ENCODE data around the gene EIF2AK3. TPM values are rescaled to one million over a fixed set of nuclear protein-coding genes. Genes with fewer than 3 reads are reported as not detected.

The EIF2AK3 gene
- total RNA-seq, 1 donor from 2014 or later, result 27.1 TPM

DNA sequence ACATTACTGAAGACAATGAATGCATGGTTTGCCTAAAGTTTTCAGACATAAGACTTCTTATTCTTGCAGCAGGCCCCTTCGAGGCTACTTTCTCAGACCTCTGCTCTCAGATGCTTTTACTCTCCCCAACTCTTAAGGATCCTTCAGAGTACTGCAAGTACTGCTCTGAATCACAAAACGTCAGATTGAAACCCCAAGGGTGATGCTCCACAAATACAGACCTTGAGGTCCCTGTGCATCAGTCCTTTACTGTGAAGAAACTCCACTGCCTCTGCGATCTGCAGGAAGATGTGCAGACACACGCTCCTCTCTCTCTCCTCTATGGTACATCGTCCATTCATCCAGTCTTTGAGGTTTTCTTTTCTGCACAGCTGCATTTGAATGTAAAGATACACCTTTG lies 52.8 kb downstream of the EIF2AK3 start:
- Mint-ChIP-seq H3K27ac (ENCODE audit: unreplicated experiment) (peak overlapping the region; percentile 43), H3K27me3 (ENCODE audit: low read depth, unreplicated experiment) (no peaks in the 10 kb centered on the region), H3K36me3 (ENCODE audit: low read depth, unreplicated experiment) (peaks cover 29% of the 10 kb centered on the region), H3K9me3 (ENCODE audit: unreplicated experiment) (no peaks in the 10 kb centered on the region), H3K4me3 (ENCODE audit: unreplicated experiment) (no peak overlapping the region), H3K4me1 (ENCODE audit: low read depth, unreplicated experiment) (no peaks in the 10 kb centered on the region)
- DNase-seq (ENCODE audit: low read depth), result no peak
- H3K4me3 ChIP-seq (ENCODE audit: insufficient read depth, low read depth, low read length), result no peak overlapping the region
- H3K9me3 ChIP-seq (ENCODE audit: insufficient read depth, low read depth, low read length), result no peaks in the 10 kb centered on the region
- H3K79me2 ChIP-seq (ENCODE audit: insufficient read depth, low read length), result peaks cover 9% of the 10 kb centered on the region
- no peak overlapping the region for H3K27ac ChIP-seq (ENCODE audit: low read depth, low read length)
- no peak overlapping the region for H3K4me2 ChIP-seq (ENCODE audit: low read length)
- no peak overlapping the region for H2AFZ ChIP-seq (ENCODE audit: low read depth, low read length)
- FAIRE-seq, result no peak
- no peaks in the 10 kb centered on the region for H3K27me3 ChIP-seq (ENCODE audit: insufficient read depth, low read length)
- no peaks in the 10 kb centered on the region for H3K4me1 ChIP-seq (ENCODE audit: insufficient read depth, low read length)
- TF ChIP-seq CTCF (IDR thresholded peaks at IDR 0.05; ENCODE audit: insufficient read depth, low read depth, low read length) (no peak), EZH2 (IDR thresholded peaks at IDR 0.05; ENCODE audit: insufficient read depth, low read length) (no peak)
- H3K36me3 ChIP-seq (ENCODE audit: insufficient read depth, low read length), result peaks cover 46% of the 10 kb centered on the region
- H4K20me1 ChIP-seq (ENCODE audit: insufficient read depth, low read length), result peaks cover 23% of the 10 kb centered on the region
- no peak overlapping the region for H3K9ac ChIP-seq (ENCODE audit: low read length)

- Histone ChIP-seq H4K20me1 (ENCODE audit: insufficient read depth, low read length) (peaks cover 24% of the 10 kb centered on the region), H3K4me2 (ENCODE audit: low read length) (no peak overlapping the region), H3K9me3 (ENCODE audit: insufficient read depth, low read depth, low read length) (no peaks in the 10 kb centered on the region), H2AFZ (ENCODE audit: low read depth, low read length) (no peak overlapping the region), H3K79me2 (ENCODE audit: insufficient read depth, low read length) (peaks cover 12% of the 10 kb centered on the region), H3K36me3 (ENCODE audit: insufficient read depth, low read length) (peaks cover 15% of the 10 kb centered on the region), H3K27me3 (ENCODE audit: insufficient read depth, low read length) (no peaks in the 10 kb centered on the region), H3K9ac (ENCODE audit: low read length) (no peak overlapping the region), H3K4me1 (ENCODE audit: insufficient read depth, low read length) (no peaks in the 10 kb centered on the region), H3K4me3 (ENCODE audit: insufficient read depth, low read depth, low read length) (no peak overlapping the region), H3K27ac (ENCODE audit: low read depth, low read length) (no peak overlapping the region)
- Mint-ChIP-seq H3K4me3 (ENCODE audit: unreplicated experiment) (no peak overlapping the region), H3K4me1 (ENCODE audit: low read depth, unreplicated experiment) (no peaks in the 10 kb centered on the region), H3K9me3 (ENCODE audit: unreplicated experiment) (no peaks in the 10 kb centered on the region), H3K27ac (ENCODE audit: unreplicated experiment) (no peak overlapping the region), H3K27me3 (ENCODE audit: low read depth, unreplicated experiment) (no peaks in the 10 kb centered on the region), H3K36me3 (ENCODE audit: low read depth, unreplicated experiment) (peaks cover 2% of the 10 kb centered on the region)
- DNase-seq (ENCODE audit: low read depth) (no peak), FAIRE-seq (no peak)
- TF ChIP-seq EZH2 (IDR thresholded peaks at IDR 0.05; ENCODE audit: insufficient read depth, low read length) (no peak), CTCF (IDR thresholded peaks at IDR 0.05; ENCODE audit: insufficient read depth, low read depth, low read length) (no peak)
Measured at GRCh38 chr2:88568179-88568578, 59.1 kb downstream of the EIF2AK3 start.

DNA sequence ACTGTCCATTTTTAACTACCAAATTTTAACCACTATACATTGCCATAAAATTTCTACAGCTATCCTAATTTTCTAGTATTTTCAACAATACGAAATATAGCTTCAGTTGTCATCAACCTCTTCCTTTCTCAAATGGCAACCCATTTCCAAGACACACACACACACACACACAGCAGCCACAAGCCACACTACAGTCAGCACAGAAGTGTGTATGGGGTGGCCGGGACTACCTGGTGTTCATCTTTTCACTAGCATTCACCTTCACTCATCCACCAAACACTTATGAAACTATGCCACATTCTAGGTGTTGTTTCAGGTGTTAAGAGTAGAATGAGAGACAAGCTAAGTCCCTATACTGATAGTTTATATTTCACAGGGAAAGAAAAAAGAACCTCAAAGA lies 62.9 kb downstream of the EIF2AK3 start:
- H3K36me3 Mint-ChIP-seq (ENCODE audit: low read depth, unreplicated experiment), result peaks cover 5% of the 10 kb centered on the region
- no peak overlapping the region for H2AFZ ChIP-seq (ENCODE audit: low read depth, low read length)
- H3K4me1 ChIP-seq (ENCODE audit: insufficient read depth, low read length), result no peaks in the 10 kb centered on the region
- H3K9me3 Mint-ChIP-seq (ENCODE audit: unreplicated experiment), result no peaks in the 10 kb centered on the region
- no peaks in the 10 kb centered on the region for H3K4me1 Mint-ChIP-seq (ENCODE audit: low read depth, unreplicated experiment)
- no peaks in the 10 kb centered on the region for H3K9me3 ChIP-seq (ENCODE audit: insufficient read depth, low read depth, low read length)
- TF ChIP-seq EZH2 (IDR thresholded peaks at IDR 0.05; ENCODE audit: insufficient read depth, low read length) (no peak), CTCF (IDR thresholded peaks at IDR 0.05; ENCODE audit: insufficient read depth, low read depth, low read length) (no peak)
- H3K79me2 ChIP-seq (ENCODE audit: insufficient read depth, low read length), result peaks cover 3% of the 10 kb centered on the region
- H4K20me1 ChIP-seq (ENCODE audit: insufficient read depth, low read length), result peaks cover 11% of the 10 kb centered on the region
- DNase-seq (ENCODE audit: low read depth), result no peak
- no peak overlapping the region for H3K9ac ChIP-seq (ENCODE audit: low read length)
- H3K4me3 ChIP-seq (ENCODE audit: insufficient read depth, low read depth, low read length), result no peak overlapping the region
- H3K4me2 ChIP-seq (ENCODE audit: low read length), result no peak overlapping the region
- no peaks in the 10 kb centered on the region for H3K27me3 Mint-ChIP-seq (ENCODE audit: low read depth, unreplicated experiment)
- no peak for FAIRE-seq
- no peak overlapping the region for H3K27ac Mint-ChIP-seq (ENCODE audit: unreplicated experiment)
- no peak overlapping the region for H3K27ac ChIP-seq (ENCODE audit: low read depth, low read length)
- H3K36me3 ChIP-seq (ENCODE audit: insufficient read depth, low read length), result peaks cover 8% of the 10 kb centered on the region
- H3K4me3 Mint-ChIP-seq (ENCODE audit: unreplicated experiment), result no peak overlapping the region
- no peaks in the 10 kb centered on the region for H3K27me3 ChIP-seq (ENCODE audit: insufficient read depth, low read length)

Data from astrocyte (in vitro differentiated cells and primary cell).